ENCODE data around the gene EIF4EBP3.
A peak's percentile ranks its signal among the peaks of the same experiment; 100 is the strongest.

The EIF4EBP3 gene
- long read RNA-seq, transcript EIF4EBP3-201 (3 exons, 691 nt): major isoform, 11 of 13 reads
- long read RNA-seq, partial matches to known transcripts: 1 of 13 reads
- long read RNA-seq, other reads (novel, unspliced or antisense): 1 of 13 reads

- peak; percentile 91 to 92 for DNase-seq (ENCODE audit: low read depth in 1 of 2, low spot score in 1 of 2)
- no peaks in the 10 kb centered on the region for H3K27me3 ChIP-seq (ENCODE audit: insufficient read depth, poor library complexity, severe bottlenecking)
- H3K4me3 ChIP-seq (replicated peaks; ENCODE audit: insufficient read depth, low read length): peak within 1 kb of the TSS; percentile 41
- TF ChIP-seq POLR2AphosphoS5 (IDR thresholded peaks at IDR 0.05; ENCODE audit: low read depth) (peak; percentile 89), SPI1 (IDR thresholded peaks at IDR 0.05; ENCODE audit: borderline replicate concordance, low read depth) (peak; percentile 29; the same call in 1 of the 2 replicates), CTCF (IDR thresholded peaks at IDR 0.05; ENCODE audit: insufficient read depth, low read length) (peak; percentile 30), GABPA (IDR thresholded peaks at IDR 0.05; ENCODE audit: low read depth) (no peak), REST (IDR thresholded peaks at IDR 0.05; ENCODE audit: insufficient replicate concordance, low read depth) (peak; percentile 41)
- H3K27ac ChIP-seq (replicated peaks): peak within 1 kb of the TSS; percentile 92
Measured at GRCh38 chr5:140547508-140548299, at the start of gene EIF4EBP3. Gene EIF4EBP3 (plus strand): TSS chr5:140547662. CDS start chr5:140547738, 76 bp downstream.

GRCh38 chr5:140497897-140498296 lies 49.6 kb upstream of the EIF4EBP3 start:
- TF ChIP-seq CTCF (IDR thresholded peaks at IDR 0.05; ENCODE audit: insufficient read depth, low read length): no peak
- no peak for TF ChIP-seq GABPA (IDR thresholded peaks at IDR 0.05; ENCODE audit: low read depth)
- no peak for TF ChIP-seq POLR2AphosphoS5 (IDR thresholded peaks at IDR 0.05; ENCODE audit: low read depth)
- no peak for TF ChIP-seq SPI1 (IDR thresholded peaks at IDR 0.05; ENCODE audit: borderline replicate concordance, low read depth)
- no peak for TF ChIP-seq REST (IDR thresholded peaks at IDR 0.05; ENCODE audit: insufficient replicate concordance, low read depth)
- Histone ChIP-seq H3K27ac (replicated peaks) (no peak overlapping the region), H3K27me3 (ENCODE audit: insufficient read depth, poor library complexity, severe bottlenecking) (no peaks in the 10 kb centered on the region), H3K4me3 (replicated peaks; ENCODE audit: insufficient read depth, low read length) (no peak overlapping the region)
- no peak for DNase-seq (ENCODE audit: low read depth in 1 of 2, low spot score in 1 of 2)

GRCh38 chr5:140498591-140498990 lies 48.9 kb upstream of the EIF4EBP3 start:
- Histone ChIP-seq H3K4me3 (replicated peaks; ENCODE audit: insufficient read depth, low read length) (no peak overlapping the region), H3K27ac (replicated peaks) (no peak overlapping the region), H3K27me3 (ENCODE audit: insufficient read depth, poor library complexity, severe bottlenecking) (no peaks in the 10 kb centered on the region)
- no peak for TF ChIP-seq REST (IDR thresholded peaks at IDR 0.05; ENCODE audit: insufficient replicate concordance, low read depth)
- TF ChIP-seq CTCF (IDR thresholded peaks at IDR 0.05; ENCODE audit: insufficient read depth, low read length): no peak
- no peak for TF ChIP-seq SPI1 (IDR thresholded peaks at IDR 0.05; ENCODE audit: borderline replicate concordance, low read depth)
- TF ChIP-seq GABPA (IDR thresholded peaks at IDR 0.05; ENCODE audit: low read depth): no peak
- TF ChIP-seq POLR2AphosphoS5 (IDR thresholded peaks at IDR 0.05; ENCODE audit: low read depth): no peak
- DNase-seq (ENCODE audit: low read depth in 1 of 2, low spot score in 1 of 2): no peak
